ENCODE measurements around the gene OR5AR1. TPM values are rescaled to one million over a fixed set of nuclear protein-coding genes. Genes with fewer than 3 reads are reported as not detected.

The OR5AR1 gene
- total RNA-seq, 1 experiment from 2014 or later, result not detected

GRCh38 chr11:56698795-56699194 lies 35.3 kb downstream of the OR5AR1 start, which contains the start of gene OR9G1:
TSS of gene OR9G1 (plus strand) at chr11:56699095. CDS start at chr11:56700388, 1,293 bp downstream.
- no peak within 1 kb of the TSS for H3K4me3 ChIP-seq (replicated peaks in 1 of 2; ENCODE audit: low read depth in 1 of 2, low read length in 2 of 2)
- H3K9me3 ChIP-seq (ENCODE audit: control insufficient read depth in 1 of 2, insufficient read depth in 1 of 2, low read depth in 1 of 2, low read length in 2 of 2), result peaks cover 15 to 23% of the 10 kb centered on the region in 2 experiments; a peak in 3 of 4 replicates
- ChIA-PET RAD21 (ENCODE audit: low non-redundant PET in 1 of 2, low total read pairs in 2 of 2, uncharacterized antibody in 2 of 2, unreplicated experiment in 2 of 2) (no interaction called here), CTCF (no interaction called here), POLR2A (no interaction called here)
- BruUV-seq (replicated peaks), result no TSS peak
- no peak within 1 kb of the TSS for H3K9ac ChIP-seq (ENCODE audit: low read length)
- H3K4me1 ChIP-seq (ENCODE audit: control insufficient read depth in 1 of 2, insufficient read depth in 2 of 2, low read length in 2 of 2), result no peaks in the 10 kb centered on the region
- DNase-seq (ENCODE audit: low read depth, low spot score), result no peak
- intact Hi-C loops (cut with micrococcal nuclease), result no loop called here
- H3K27ac ChIP-seq (ENCODE audit: low read depth, low read length), result no peak within 1 kb of the TSS
- no peaks in the 10 kb centered on the region for H3K27me3 ChIP-seq (ENCODE audit: insufficient read depth, low read length)
- no peaks in the 10 kb centered on the region for H4K20me1 ChIP-seq (ENCODE audit: insufficient read depth)
- H3K79me2 ChIP-seq (ENCODE audit: insufficient read depth, low read length), result no peaks in the 10 kb centered on the region
- H3K4me2 ChIP-seq (ENCODE audit: low read length), result no peak within 1 kb of the TSS
- ATAC-seq, result no peak
- no peaks in the 10 kb centered on the region for H3K9me2 ChIP-seq (ENCODE audit: insufficient read depth)
- TF ChIP-seq ZNF274 (IDR thresholded peaks at IDR 0.05; ENCODE audit: low read depth, low read length), result no peak
- H2AFZ ChIP-seq (ENCODE audit: low read depth, low read length, poor library complexity, severe bottlenecking), result no peak within 1 kb of the TSS
- H3K36me3 ChIP-seq (ENCODE audit: control insufficient read depth in 1 of 2, insufficient read depth in 2 of 2, low read length in 2 of 2), result no peaks in the 10 kb centered on the region

DNA sequence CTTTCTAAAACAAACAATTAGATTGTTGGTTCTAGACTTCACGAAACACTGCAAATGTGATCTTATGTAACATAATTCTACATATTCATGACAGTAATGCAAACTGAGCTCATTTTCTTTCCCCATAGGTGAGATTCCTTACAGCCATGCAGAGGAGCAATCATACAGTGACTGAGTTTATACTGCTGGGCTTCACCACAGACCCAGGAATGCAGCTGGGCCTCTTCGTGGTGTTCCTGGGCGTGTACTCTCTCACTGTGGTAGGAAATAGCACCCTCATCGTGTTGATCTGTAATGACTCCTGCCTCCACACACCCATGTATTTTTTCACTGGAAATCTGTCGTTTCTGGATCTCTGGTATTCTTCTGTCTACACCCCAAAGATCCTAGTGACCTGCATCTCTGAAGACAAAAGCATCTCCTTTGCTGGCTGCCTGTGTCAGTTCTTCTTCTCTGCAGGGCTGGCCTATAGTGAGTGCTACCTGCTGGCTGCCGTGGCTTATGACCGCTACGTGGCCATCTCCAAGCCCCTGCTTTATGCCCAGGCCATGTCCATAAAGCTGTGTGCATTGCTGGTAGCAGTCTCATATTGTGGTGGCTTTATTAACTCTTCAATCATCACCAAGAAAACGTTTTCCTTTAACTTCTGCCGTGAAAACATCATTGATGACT lies 36.9 kb downstream of the OR5AR1 start:
- POLR2A ChIA-PET, result no interaction called here
- CTCF ChIA-PET, result no interaction called here
- intact Hi-C loops (cut with micrococcal nuclease), result no loop called here

More for the DNA sequence above, 36.9 kb downstream of the OR5AR1 start:
- no peaks in the 10 kb centered on the region for H3K9me2 ChIP-seq (ENCODE audit: insufficient read depth)
- no peaks in the 10 kb centered on the region for H3K36me3 ChIP-seq (ENCODE audit: control insufficient read depth in 1 of 2, insufficient read depth in 2 of 2, low read length in 2 of 2)
- RAD21 ChIA-PET (ENCODE audit: low non-redundant PET in 1 of 2, low total read pairs in 2 of 2, uncharacterized antibody in 2 of 2, unreplicated experiment in 2 of 2), result no interaction called here
- BruUV-seq (replicated peaks), result no TSS peak
- no peaks in the 10 kb centered on the region for H3K27me3 ChIP-seq (ENCODE audit: insufficient read depth, low read length)
- no peak overlapping the region for H3K27ac ChIP-seq (ENCODE audit: low read depth, low read length)
- no peak overlapping the region for H3K9ac ChIP-seq (ENCODE audit: low read length)
- ATAC-seq, result no peak
- H2AFZ ChIP-seq (ENCODE audit: low read depth, low read length, poor library complexity, severe bottlenecking), result no peak overlapping the region
- no peak for DNase-seq (ENCODE audit: low read depth, low spot score)
- H3K79me2 ChIP-seq (ENCODE audit: insufficient read depth, low read length), result no peaks in the 10 kb centered on the region
- no peaks in the 10 kb centered on the region for H3K4me1 ChIP-seq (ENCODE audit: control insufficient read depth in 1 of 2, insufficient read depth in 2 of 2, low read length in 2 of 2)
- no peak overlapping the region for H3K4me2 ChIP-seq (ENCODE audit: low read length)
- H4K20me1 ChIP-seq (ENCODE audit: insufficient read depth), result no peaks in the 10 kb centered on the region
- TF ChIP-seq TCF7L2 (IDR thresholded peaks at IDR 0.05; ENCODE audit: borderline replicate concordance, extremely low read depth, insufficient read depth, insufficient read length) (no peak), EZH2 (IDR thresholded peaks at IDR 0.05) (no peak), ZFX (IDR thresholded peaks at IDR 0.05) (0 out of 2 replicates have a peak, but pooled peaks have one; percentile 17)
- H3K9me3 ChIP-seq (ENCODE audit: control insufficient read depth in 1 of 2, insufficient read depth in 1 of 2, low read depth in 1 of 2, low read length in 2 of 2), result peaks cover 11 to 27% of the 10 kb centered on the region in 2 experiments; a peak in 3 of 4 replicates
- H3K4me3 ChIP-seq (replicated peaks in 1 of 2; ENCODE audit: low read depth in 1 of 2, low read length in 2 of 2), result no peak overlapping the region
